HG03159 (cell line): ENCODE measurements around the gene SLC24A3.

Experiments
- ATAC-seq: cut with Tn5 transposase; IDR thresholded peaks from one replicate; pipeline ENCODE4 v1.9.1; 2021; ENCODE audit warnings: mild to moderate bottlenecking, moderate library complexity; ENCODE audit not compliant: unreplicated experiment

Gene SLC24A3

DNA sequence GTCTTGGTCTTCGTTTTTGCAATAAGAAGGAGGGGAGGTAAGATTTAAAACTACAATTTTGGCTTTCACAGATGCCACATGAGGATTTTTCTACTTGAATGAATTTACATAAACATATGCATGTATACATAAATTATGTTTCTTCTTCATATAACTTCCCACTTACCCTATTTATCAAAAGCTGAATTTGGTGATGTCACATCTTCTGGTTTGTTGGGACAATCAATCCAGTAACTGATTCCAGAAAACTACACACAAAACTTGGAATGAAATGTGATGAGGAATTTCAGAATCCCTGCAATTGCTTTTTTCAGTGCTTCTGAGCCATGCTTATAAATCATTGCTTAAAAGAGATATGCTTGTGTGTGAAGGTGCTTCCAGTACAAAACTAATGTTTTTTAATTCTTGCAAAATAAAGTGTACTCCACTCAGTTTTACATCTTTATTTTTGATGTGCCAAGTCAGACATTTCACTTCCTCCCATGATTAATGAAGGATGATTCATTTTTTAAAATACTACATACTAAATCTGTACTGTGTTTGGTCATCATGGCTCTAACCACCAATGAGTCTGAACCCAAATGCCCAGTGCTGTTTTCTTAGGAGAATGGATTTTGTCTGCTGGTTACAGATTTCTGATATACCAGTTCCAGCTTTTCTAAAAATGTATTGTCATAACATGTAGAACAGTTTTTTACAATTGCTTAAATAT, 513.5 kb downstream of the SLC24A3 start:
- no peak for ATAC-seq

GRCh38 chr20:19727251-19727847, 514.9 kb downstream of the SLC24A3 start:
- ATAC-seq: no peak

DNA sequence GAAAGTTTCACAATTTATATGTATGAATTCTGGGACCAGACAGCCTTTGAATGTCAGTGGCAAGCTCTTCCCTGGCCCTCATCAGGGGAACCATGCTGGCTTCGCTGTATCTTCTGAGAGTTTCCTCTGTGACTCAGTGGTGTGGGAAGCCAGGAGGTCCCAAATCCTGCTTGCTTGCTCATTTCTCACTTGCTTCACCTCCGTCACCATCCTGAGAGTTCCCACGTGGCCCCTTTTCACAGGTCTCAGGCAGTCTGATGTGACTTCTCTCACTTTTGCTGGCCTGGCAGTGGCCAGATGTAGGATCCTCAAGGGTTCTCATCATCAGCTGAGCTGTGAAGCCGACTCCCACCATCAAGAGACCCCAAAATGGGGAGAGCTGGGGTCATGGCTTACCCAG, 517.2 kb downstream of the SLC24A3 start:
- no peak for ATAC-seq

DNA sequence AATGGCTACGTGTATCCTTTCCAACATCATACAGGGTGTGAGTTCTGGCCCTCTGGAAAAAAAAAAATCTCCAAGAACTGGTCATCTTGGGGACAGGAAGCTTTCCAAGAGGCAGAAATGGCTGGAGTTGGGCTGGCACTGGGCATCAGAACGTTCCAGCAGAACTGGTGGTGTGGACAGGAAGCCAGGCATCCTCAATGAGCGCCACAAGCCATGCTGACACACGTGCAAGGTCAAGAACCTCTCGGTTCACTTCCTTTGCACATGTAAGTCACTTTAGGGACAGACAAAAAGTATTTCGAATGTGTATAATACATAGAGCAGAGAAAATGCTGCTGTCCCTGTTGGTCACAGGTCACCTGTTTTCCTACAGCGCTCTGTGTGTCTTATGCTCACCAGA, 518.3 kb downstream of the SLC24A3 start:
- ATAC-seq: no peak

DNA sequence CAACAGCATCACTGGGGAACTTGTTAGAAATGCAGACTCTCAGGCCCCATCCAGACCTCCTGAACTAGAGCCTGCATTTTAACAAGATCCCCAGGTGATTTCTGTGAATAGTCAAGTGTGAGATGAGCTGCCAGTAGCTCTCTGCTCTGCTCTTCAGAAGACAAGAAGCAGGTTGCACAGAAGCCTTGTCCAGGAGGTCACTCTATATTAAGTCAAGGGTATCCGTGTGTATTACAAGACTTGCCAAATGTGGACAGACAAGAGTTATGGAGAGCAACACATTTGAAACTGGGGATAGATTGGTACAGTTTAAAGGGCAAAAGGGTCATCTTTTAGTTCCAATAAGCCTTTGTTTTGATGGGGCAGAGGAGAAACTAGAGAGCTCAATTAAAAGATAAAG, 522.4 kb downstream of the SLC24A3 start:
- no peak for ATAC-seq

GRCh38 chr20:19735446-19735845, 523.0 kb downstream of the SLC24A3 start:
- ATAC-seq: no peak

GRCh38 chr20:19737025-19737424, 524.6 kb downstream of the SLC24A3 start:
- no peak for ATAC-seq

GRCh38 chr20:19738951-19739350, 526.5 kb downstream of the SLC24A3 start:
- ATAC-seq: no peak

DNA sequence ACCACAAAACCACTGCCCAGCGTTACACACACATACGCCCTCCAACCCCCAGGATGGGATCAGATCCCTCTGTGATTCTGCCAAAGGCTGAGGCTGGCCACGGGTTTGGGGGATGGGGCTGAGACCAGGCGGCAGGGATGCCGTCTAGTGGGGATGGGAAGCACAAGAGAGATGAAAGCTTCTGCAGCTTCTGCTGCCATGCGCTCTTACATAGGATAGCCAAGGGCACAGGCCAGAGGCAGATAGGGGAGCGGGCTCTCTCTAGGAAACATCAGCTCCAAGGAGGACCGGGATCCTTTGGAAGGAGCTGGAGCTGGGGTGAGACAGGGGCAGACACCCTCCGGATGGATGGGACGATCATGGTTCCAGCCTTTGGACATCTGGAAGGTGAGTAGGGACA, 526.9 kb downstream of the SLC24A3 start:
- no peak for ATAC-seq

GRCh38 chr20:19740512-19740911, 528.1 kb downstream of the SLC24A3 start:
- ATAC-seq: no peak

DNA sequence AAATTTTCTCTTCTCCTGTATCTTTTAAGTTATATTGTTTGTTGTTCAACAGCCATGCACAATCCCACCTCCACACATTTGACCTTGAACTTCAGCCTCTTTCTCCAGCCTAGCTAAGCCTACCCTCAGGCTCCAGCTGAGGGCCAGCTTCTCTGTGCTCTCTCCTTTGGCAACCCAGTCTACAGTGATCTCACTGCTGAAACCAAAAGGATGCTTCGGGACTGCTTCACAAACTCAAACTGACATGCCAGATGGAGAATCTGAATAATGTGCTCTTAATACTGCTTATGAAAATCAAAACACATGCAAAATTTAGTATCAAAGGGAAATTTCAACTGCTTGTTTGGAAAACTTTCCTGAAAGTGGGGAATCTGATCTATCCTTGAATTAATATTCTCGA, 529.5 kb downstream of the SLC24A3 start:
- ATAC-seq: no peak

- no peak for ATAC-seq
Observed at GRCh38 chr20:19742974-19743639, 530.7 kb downstream of the SLC24A3 start.

DNA sequence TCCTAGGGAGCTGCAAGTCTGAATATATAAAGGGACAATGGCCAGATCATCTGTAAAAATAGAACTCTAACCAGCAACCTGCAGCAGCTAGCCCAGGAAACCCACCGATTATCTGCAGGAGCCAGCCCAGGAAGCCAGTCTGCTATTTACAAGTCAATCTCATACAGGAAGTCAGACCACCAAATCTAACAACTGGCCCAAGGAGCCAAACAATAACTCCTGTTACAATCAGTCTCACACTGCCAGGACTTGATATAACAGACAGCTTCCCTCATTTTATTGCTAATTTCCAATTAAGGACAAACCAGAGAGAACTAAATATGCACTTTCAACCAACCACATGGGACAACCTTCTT, 531.2 kb downstream of the SLC24A3 start:
- no peak for ATAC-seq

- no peak for ATAC-seq
Observed at GRCh38 chr20:19745106-19745505, 532.7 kb downstream of the SLC24A3 start.

DNA sequence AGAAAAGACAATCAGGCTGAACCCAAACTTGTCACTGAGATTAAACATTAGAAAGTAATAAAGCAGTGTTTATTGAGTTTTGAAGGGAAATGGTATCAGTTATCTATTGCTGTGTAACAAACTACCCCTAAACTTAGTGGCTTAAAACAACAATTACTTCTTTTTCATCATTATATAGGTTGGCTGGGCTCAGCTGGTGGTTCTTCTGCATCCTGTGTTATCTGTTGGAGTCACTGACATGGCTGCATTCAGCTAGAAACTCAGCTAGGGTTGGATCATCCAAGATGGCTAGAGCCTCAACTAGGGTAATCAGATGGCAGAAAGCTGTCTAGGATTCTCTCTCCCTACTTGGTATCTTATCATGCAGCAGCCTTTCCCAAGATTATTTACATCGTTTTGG, 533.1 kb downstream of the SLC24A3 start:
- no peak for ATAC-seq

DNA sequence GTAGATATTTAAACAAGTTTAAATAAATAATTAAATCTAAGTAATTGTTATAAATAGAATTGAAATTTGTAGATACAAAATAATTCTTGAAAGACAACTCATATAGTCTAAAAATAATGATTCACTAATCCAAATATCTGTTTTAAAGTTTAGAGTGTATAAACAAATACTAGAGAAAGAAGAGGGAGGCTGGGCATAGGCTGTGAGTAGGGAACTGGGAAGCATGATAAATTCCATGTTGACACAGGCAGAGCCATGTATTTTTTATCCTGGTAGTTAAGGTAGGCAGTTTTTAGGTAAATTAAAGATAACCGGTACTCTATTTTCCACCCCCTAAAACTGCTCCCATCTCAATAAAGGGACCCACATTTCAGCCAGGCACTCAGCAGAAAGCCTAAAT, 534.0 kb downstream of the SLC24A3 start:
- ATAC-seq: no peak

GRCh38 chr20:19747903-19748302, 535.5 kb downstream of the SLC24A3 start:
- ATAC-seq: no peak

- ATAC-seq: no peak
Observed at GRCh38 chr20:19748681-19749080, 536.2 kb downstream of the SLC24A3 start.

DNA sequence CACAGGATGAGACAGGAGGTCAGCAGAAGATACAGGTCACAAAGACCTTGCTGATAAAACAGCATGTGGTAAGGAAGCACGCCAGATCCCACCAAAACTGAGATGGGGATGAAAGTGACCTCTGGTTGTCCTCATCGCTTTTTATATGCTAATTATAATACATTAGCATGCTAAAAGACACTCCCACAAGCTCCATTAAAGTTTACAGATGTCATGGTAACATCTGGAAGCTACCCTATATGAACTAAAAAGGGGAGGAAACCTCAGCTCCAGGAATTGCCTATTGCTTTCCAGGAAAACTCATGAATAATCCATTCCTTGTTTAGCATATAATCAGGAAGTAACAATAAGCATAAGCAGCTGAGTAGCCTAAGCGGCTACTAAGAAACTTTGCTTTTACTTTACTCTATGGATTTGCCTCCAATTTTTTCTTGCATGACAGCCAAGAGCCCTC, 537.2 kb downstream of the SLC24A3 start:
- no peak for ATAC-seq

DNA sequence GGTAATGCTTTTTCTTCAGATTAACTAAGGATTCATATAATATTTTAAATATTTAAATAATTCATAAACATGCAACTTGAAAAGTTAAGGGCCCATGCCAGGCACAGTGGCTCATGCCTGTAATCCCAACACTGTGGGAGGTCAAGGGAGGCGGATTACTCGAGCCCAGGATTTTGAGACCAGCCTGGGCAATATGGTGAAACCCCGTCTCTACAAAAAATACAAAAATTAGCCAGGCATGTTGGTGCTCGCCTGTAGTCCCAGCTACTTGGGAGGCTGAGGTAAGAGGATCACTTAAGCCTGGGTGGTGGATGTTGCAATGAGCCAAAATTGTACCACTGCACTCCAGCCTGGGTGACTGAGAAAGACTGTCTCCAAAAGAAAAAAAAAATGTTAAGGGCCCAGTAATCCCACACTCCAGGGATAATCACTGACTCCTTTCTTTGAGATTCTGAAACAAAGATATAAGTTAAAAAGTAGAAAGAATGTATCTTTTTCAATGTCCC, 537.7 kb downstream of the SLC24A3 start:
- ATAC-seq: no peak

GRCh38 chr20:19750907-19751636, 538.6 kb downstream of the SLC24A3 start:
- no peak for ATAC-seq
